Stimulated activated CD4-positive, alpha-beta T cell treated with anti-CD3 and anti-CD28 coated beads, Interleukin-4, amount 100 ng/mL, for 24 hours (primary cell): Measurements from ENCODE around the gene PITPNM2.

Source experiments
- DNase-seq: peaks from one replicate; pipeline ENCODE4 v3.0.0-alpha.2; 2020

Gene PITPNM2

GRCh38 chr12:123150744-123151456 lies at the start of gene PITPNM2:
PITPNM2 (minus strand) TSS chr12:123151090; CDS start chr12:123034590, 116,500 bp downstream.
- peak; percentile 52 for DNase-seq

- peak; percentile 7 for DNase-seq
Measured at GRCh38 chr12:123200414-123200813, 49.5 kb upstream of the PITPNM2 start.

DNA sequence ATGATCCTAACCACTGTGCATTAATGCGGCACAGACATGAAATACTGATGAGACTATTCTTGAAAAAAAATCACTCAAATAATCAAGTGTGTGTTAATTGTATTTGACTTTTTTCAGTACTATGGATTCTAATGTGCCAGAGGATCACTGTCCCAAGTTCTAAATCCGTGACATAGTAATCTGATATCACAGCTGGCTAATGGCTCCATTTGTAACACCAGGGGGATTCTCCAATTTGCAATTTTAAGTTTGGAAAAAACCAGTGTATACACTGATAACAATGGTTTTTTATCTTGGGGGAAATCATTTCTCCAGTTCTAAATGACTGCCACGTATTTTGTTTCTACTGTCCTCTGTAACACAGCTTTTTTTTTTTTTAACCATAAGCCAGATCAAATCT lies 49.0 kb upstream of the PITPNM2 start:
- no peak for DNase-seq

DNA sequence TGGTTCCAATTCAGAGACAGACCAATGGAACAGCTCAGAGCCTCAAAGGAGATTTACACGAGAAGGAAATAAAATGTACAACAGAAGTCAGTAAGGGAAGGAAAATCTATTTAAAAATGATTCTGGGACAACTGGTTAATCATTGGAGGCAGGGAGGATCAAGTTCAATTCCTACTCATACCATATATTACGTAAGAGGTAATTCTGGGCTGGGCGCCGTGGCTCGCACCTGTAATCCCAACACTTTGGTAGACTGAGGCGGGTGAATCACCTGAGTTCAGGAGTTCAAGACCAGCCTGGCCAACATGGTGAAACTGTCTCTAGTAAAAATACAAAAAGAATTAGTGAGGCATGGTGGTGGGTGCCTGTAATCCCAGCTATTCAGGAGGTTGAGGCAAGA lies 36.7 kb upstream of the PITPNM2 start:
- DNase-seq: no peak

DNA sequence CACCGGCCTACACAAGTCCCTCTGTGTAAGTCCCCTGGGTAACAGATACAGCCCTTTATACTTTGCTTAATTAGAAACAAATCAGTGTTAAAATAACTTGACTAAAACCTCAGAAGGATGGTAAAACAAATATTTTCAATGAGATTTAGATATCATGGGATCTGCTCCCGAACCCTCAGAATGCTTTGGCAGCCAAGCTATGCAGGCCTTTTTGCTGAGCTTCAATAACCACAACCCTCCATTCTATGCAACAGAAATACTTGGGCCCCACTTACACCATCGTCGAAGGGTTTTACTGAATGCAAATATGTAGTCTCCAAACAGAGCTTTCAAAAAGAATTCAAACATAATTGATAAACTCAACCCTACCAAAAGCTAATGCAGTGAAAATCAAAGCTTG lies 29.3 kb upstream of the PITPNM2 start:
- no peak for DNase-seq

- DNase-seq: no peak
Measured at GRCh38 chr12:123171967-123172366, 21.1 kb upstream of the PITPNM2 start.

DNA sequence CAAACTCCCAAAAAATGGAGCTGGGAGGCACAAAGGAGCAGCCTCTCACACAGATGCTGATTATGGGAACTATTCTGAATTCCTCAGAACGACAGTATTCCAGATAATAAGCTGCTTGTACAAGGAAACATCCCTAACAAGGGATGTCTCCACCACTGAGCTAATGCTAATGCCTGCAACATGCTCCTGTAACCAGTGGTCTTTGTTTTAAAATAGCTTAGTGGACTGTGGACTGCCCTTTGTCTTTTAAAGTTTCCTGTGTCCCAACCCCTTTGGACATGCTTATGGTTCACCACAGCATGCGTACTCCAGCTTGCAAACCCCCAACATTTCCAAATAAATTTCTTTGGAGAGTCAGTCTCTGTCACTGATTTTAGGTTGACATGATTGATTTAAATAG lies 16.4 kb upstream of the PITPNM2 start:
- DNase-seq: no peak

GRCh38 chr12:123165537-123165936 lies 14.6 kb upstream of the PITPNM2 start:
- no peak for DNase-seq

DNA sequence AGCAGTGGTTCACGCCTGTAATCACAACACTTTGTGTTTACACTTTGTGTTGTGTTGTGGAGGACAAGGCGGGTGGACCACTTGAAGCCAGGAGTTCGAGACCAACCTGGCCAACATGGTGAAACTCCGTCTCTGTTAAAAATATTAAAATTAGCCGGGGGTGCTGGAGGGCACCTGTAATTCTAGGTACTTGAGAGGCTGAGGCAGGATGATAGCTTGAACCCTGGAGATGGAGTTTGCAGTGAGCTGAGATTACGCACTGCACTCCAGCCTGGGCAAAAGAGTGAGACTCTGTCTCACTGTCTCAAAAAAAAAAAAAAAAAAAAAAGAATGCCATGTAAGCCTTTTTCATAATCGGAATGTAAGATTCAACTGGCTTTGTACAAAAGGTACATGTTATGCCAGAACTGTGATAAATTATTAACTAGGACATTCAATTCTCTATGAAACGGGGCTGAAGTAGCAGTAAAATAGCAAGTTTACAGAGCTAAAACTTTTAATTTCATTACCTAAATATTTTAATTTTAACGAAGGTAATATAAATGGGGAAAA lies 13.9 kb upstream of the PITPNM2 start:
- no peak for DNase-seq

GRCh38 chr12:123164222-123164621 lies 13.3 kb upstream of the PITPNM2 start:
- no peak for DNase-seq

DNA sequence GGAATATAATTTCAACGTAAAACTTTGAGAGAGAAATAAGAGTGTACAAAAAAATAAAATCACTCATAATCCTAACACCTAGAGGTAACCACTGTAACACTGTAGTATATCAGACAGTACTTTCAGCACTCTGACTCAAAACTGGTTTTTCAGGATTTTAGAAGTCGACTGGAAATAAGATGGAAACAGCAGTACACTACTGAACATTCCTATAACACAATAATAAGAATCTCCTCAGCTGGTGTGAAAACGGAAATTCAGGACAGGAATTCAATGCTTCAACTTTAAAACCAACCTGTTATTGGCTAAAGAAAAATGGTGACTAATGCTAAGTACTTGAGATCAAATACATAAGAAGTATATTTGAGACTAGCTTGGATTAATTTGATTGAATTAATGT lies 12.3 kb upstream of the PITPNM2 start:
- DNase-seq: no peak

GRCh38 chr12:123160801-123161487 lies 10.1 kb upstream of the PITPNM2 start:
- no peak for DNase-seq

DNA sequence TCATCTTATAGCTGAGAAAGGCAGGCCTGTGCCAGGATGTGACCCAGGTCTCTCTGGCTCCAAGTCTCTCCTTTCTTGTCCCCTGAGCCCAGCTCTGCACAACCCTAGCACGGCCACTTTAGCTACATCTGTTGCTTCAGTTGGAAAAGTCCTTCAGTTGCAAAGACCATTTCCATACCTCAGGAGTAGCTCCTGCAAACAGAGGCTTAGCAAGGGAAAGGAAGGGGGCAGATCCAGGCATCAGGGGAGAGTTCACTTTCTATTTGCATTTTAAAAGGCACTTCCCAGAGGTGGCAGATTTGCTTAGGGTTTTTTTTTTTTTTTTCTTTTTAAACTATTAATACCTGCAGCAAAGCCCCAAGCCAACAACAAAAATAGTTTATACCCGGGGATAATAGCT lies 3.0 kb upstream of the PITPNM2 start:
- no peak for DNase-seq

- no peak for DNase-seq
Measured at GRCh38 chr12:123152833-123153232, 1.9 kb upstream of the PITPNM2 start.

- no peak for DNase-seq
Measured at GRCh38 chr12:123151457-123152454, 866 bp upstream of the PITPNM2 start.

GRCh38 chr12:123150275-123150743 lies 581 bp downstream of the PITPNM2 start:
- peak; percentile 31 for DNase-seq

DNA sequence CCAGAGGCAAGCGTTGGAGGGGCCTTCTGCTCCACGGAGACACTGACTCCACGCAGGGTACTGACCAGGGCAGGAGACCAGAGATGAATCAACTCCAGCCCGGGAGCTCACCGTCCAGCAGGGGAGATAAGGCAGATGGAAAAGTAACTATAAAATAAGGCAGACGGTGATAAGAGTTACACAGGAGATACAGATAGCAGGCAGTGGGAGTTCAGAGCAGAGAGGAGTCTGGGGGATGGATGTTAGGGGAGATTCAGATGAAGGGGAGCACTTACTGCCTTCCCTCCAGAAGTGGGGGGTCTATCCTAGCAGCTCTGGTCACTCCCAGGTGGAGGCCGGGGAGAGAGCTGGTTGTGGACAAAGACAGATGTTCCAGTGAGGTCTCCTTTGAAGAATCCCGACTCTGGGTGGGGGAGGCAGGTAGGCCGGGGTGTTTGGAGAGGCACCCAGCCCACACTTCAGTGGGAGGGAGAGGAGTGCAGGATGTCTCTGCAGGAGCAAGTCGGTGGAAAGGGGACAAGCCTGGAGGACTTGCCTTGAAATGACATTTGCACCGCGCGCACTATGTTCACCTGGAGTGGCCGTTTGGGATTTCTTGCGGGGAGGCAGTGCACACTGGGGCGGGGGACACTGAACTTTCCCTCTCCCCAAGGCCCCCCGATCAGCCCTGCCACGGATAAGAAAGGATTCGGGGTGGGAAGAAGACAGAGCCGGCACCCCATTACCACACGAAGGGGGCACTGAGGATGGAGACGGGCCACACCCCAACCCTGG lies 1.2 kb downstream of the PITPNM2 start:
- DNase-seq: no peak

GRCh38 chr12:123149088-123149487 lies 1.8 kb downstream of the PITPNM2 start:
- DNase-seq: no peak

- DNase-seq: no peak
Measured at GRCh38 chr12:123148655-123149054, 2.2 kb downstream of the PITPNM2 start.

- no peak for DNase-seq
Measured at GRCh38 chr12:123148223-123148622, 2.7 kb downstream of the PITPNM2 start.

DNA sequence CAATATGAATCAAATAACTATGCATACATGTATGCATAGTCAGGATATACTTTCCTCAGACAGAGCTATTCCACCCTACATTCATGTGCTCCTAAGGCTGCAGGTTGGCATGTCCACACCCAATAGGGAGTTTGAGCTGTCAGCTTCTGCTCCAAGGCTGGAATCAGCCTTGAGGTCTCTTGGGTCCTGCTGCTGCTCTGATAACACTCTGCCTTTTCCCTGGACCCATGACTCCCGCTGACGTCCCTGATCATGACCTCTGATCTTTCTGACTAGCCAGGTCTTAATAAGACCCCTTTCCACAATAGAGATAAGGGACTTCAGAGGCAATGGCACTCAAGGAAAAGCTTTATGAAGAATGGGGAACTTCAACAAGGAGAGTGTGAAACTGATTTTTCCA lies 5.7 kb downstream of the PITPNM2 start:
- DNase-seq: no peak
